HFF-Myc (cell line): ENCODE data around the gene IGFL2.
"Not testable (repeated sequence)": the region's sequence is repeated elsewhere in the genome, so short reads cannot be mapped to it uniquely, and the experiment has no call there.

Experiments used
- DNase-seq: peaks from one replicate; pipeline ENCODE4 v3.0.0-alpha.2; 2011; ENCODE audit warnings: low read depth; ENCODE audit errors: extremely low read depth
- H3K4me3 ChIP-seq: replicated peaks from 2 replicates; pipeline ENCODE4 v1.5.1; 2011; ENCODE audit warnings: low read depth, mild to moderate bottlenecking, control low read depth, low read length
- TF ChIP-seq, protein P1 (sequence below): IDR thresholded peaks from 2 replicates; pipeline ENCODE4 v1.5.1; 2012; ENCODE audit warnings: mild to moderate bottlenecking, low read depth, low read length, control low read depth; ENCODE audit errors: missing control alignments

IGFL2 gene

DNA sequence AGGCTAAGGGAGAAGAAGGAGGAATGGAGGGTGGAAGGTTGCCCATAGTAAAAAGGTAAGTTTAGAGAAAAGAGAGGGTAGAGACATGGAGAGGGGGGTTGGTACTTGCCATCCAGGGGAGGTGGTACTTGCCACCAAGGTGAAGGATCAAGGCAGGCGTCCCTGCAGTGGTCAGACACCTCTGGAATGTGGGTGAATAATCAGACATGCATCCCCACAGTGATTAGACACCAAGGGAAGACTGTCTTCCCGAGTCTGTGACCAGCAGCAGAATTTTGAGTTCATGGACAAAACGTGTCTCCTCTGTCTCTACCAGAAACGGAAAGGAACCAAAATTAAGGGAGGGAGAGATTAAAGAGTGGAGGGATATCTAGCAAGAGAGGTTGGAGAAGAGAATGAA lies 54.4 kb downstream of the IGFL2 start:
- no peak overlapping the region for H3K4me3 ChIP-seq
- DNase-seq: no peak
- TF ChIP-seq, protein P1, sequence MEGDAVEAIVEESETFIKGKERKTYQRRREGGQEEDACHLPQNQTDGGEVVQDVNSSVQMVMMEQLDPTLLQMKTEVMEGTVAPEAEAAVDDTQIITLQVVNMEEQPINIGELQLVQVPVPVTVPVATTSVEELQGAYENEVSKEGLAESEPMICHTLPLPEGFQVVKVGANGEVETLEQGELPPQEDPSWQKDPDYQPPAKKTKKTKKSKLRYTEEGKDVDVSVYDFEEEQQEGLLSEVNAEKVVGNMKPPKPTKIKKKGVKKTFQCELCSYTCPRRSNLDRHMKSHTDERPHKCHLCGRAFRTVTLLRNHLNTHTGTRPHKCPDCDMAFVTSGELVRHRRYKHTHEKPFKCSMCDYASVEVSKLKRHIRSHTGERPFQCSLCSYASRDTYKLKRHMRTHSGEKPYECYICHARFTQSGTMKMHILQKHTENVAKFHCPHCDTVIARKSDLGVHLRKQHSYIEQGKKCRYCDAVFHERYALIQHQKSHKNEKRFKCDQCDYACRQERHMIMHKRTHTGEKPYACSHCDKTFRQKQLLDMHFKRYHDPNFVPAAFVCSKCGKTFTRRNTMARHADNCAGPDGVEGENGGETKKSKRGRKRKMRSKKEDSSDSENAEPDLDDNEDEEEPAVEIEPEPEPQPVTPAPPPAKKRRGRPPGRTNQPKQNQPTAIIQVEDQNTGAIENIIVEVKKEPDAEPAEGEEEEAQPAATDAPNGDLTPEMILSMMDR: no peak

DNA sequence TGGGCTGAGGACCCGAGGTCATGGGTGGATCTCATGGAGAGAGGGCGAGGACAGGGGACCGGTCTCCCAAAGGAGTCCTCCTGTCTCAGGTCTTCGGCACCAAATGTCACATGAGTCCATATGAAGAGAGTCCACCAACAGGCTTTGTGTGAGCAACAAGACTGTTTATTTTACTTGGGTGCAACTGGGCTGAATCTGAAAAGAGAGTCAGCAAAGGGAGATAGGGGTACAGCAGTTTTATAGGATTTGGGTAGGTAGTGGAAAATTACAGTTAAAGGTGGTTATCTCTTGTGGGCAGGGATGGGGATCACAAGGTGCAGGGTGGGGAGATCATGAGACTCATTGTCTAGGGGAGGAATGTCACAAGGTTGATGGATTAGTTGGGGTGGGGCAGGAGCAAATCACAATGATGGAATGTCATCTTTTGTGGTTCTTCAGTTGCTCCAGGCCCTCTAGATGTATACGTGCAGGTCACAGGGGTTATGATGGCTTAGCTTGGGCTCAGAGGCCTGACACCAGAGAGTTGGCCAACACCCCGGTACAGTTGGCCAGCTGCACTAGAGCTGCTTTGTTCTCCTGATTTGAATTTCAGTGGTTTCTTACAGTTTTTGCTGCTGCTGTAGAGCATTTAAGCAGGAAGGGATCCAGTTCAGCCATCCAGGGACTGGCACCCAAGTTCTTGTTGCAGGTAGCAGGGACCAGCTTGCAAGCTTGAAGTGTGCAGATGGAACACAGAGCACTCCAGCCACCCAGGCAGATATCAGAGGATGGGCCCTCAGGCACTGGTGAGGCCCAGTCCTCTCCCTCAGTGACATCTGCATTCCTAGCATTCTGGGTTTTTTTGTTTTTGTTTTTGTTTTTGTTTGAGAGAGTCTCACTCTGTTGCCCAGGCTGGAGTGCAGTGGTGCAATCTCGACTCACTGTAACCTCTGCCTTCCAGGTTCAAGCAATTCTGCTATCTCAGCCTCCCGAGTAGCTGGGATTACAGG lies 55.1 kb downstream of the IGFL2 start:
- TF ChIP-seq, protein P1: no peak
- H3K4me3 ChIP-seq: no peak overlapping the region

DNA sequence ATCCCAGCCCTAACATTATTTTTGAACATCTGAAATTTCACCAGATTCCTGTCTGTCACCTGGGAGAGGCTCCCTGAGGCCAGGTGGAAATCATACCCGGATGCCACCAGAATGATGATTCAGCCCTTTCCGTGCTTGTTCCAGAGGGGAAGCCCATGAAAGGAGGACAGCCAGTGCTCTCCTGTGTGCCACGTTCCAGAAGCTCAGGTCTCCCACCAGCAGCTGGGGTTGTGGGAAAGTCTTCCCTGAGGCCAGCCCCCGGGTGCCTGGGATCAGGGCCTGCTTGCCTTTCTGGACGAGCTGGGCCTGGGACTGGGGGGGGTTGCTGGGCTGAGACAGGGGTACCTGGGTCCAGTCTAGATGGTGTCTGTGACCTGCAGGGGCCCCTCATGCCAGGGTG lies 56.0 kb downstream of the IGFL2 start:
- H3K4me3 ChIP-seq: no peak overlapping the region
- TF ChIP-seq, protein P1: no peak
- DNase-seq: no peak

More for the DNA sequence above, 55.1 kb downstream of the IGFL2 start:
- no peak for DNase-seq

DNA sequence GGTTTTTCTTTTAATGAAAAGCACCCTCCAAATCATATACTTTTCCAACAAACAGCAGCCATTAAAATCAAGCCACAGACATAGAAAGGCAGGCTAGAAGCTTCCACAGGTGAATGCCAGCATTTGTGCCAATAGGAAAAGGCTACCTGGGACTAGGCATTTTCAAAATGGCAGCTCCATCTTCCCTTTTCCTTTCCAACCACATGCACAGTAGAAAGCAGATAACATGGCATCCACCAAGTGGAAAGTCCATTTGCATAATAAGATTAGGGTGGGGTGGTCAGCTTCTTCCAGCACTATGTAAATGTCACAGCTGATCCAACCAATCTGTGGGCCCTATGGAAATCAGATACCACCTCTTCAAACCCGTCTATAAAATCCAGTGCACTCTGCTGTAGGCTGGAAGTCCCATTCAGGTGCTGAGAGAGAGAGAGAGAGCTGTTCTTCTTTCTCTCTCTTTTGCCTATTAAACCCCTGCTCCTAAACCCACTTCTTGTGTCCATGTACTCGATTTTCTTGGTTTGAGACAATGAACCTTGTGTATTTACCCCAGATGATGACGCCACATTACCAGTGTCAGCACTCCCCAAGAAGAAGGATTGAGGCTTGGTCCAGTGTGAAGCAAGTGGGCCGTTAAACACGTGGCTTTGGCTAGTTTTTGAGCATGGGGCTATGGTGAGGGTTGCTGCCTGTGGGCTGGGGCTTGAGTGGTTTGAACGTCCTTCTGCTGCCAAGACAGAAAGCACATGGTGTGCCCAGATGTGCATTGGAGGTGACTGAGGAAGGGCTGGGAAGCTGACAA lies 57.3 kb downstream of the IGFL2 start:
- DNase-seq: no peak
- TF ChIP-seq, protein P1: no peak

DNA sequence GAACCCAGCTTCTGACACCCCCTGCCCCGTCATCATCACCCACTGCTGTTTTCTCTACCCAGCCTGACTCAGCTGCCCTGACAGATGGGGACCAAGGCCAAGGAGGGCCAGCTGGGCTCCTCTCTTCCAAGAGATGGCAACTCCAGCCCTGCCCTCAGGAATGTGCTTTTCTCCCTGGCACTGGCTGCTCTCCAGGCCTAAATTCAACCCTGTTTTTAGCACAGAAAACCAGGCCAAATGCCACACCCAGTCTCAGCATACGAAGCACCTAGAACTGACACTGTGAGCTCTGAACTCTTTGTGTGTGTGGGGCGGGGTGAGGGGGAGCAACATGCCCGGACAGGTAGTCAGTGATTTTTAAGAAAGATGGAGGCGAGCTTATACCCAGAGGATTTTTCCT lies 58.1 kb downstream of the IGFL2 start:
- TF ChIP-seq, protein P1: no peak
- DNase-seq: no peak
- no peak overlapping the region for H3K4me3 ChIP-seq

More for the DNA sequence above, 57.3 kb downstream of the IGFL2 start:
- H3K4me3 ChIP-seq: no peak overlapping the region

DNA sequence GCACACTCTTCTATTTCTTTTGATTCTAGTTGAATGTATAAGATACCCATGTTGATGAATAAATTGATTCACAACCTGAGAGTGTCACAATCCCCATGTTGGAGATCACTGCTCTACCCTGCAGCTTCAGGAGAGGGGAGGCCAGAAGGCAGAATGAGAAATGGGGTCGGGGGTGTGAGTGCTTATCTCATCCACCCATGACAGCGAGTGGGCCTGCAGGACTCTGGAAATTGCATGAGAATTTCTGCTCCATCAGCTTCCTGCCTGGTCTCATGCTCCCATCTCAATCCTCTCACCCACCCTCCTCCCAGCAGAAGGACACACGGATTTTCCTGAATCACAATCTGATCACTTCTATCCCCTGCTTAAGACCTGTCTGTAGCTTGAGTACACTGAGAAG lies 58.6 kb downstream of the IGFL2 start:
- TF ChIP-seq, protein P1: no peak
- no peak for DNase-seq
- H3K4me3 ChIP-seq: no peak overlapping the region

DNA sequence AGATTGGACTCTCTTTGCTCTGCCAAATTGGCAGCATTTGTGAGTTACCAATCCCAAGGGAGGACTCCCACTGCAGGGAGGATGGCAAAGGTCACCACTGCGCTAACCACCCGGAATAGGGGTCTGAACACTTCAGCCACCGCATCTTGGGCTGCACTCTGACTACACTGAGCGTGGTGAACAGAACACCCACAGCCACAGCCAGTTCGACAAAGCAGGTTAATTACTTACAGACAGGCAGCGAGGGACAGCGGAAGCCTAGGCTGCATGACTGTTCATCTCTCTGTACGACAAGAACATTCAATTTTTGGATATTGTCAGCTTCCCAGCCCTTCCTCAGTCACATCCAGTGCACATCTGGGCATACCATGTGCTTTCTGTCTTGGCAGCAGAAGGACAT lies 59.8 kb downstream of the IGFL2 start:
- DNase-seq, H3K4me3 ChIP-seq: not testable (repeated sequence)
